ENCODE data around the gene VSIR.

VSIR gene

DNA sequence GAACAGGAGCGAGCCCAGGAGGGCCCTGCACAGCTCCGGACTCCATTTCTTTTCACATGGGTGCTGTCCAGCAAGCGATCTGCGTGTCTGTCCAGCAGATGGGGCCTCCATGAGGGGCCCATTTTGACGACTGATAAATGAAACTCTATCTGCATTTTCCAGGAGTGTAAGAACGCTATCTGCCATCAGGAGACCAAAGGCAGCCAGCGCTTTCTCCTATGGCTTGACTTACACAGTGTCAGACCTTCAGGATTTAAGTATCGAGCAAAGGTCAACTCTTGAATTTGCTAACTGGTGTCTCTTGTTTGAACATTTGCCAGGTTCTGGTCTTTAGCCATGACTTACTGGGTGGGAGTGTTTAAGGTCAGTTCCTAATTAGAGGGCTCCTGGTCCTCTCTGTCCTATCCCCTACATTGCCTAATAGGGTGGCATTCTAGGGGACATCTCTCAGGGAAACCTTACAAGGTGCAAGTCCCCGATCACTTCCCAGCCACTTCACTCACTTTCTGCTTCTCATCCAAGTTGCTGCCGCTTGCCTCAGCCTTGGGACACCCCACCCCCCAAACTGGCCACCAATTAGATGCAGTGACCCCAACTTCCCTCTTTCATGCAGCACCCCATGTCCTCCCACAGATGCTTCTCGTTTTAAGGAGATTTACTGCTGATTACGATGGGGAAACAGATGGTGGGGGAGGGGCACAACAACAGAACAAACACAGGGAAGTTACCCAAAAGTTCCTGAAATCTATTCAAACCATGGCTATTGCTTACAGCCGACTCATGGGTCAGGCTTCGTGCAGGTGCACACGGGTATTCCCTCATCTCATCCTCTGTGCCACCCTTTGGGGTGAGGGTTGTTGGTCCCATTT lies 20.0 kb downstream of the VSIR start:
- Histone ChIP-seq H3K9me3 (ENCODE audit: control insufficient read depth, low read length) (no peaks in the 10 kb centered on the region), H3K36me3 (ENCODE audit: control insufficient read depth, insufficient read depth, low read length) (peaks cover 26% of the 10 kb centered on the region), H3K27me3 (ENCODE audit: control insufficient read depth, insufficient read depth, low read length) (no peaks in the 10 kb centered on the region), H3K9ac (ENCODE audit: low read length) (peak overlapping the region; percentile 20), H3K4me3 (ENCODE audit: low read length) (no peak overlapping the region), H3K4me1 (ENCODE audit: control insufficient read depth, insufficient read depth, low read length) (peaks cover 47% of the 10 kb centered on the region)

DNA sequence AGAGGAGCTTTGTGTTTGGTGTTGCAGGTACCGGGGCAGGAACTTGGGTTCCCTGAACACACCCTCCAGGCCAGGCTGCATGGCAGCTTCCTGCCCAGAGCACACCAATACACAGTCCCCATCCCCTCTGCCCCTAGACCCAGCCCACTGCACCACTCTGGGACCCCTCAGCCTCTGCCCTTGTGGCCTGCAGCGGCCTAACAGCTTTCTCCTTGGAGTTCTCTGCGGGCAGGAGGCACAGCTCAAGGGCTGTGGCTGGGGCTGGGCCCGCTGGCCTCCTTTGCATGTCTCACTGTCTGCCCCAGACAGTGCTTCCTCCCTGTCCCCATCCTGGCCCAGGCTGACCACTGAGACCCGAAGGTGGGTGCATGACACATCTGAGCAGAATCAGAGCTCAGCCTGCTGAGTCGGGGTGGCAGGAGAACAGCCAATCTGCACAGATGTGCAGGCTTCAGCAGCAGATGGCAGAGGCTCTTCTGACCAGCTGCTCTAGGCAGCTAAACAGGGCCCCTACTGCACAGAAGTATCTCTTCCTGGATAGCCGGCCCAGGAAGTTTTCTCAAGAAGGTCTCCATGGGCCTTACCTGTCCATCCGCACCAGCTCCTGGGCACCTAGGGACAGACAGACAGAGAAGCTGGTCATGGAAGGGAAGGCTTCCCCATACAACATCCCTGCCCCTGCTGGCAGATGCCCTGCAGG lies 20.8 kb downstream of the VSIR start:
- H3K9me3 ChIP-seq (ENCODE audit: control insufficient read depth, low read length): no peaks in the 10 kb centered on the region
- peaks cover 24% of the 10 kb centered on the region for H3K36me3 ChIP-seq (ENCODE audit: control insufficient read depth, insufficient read depth, low read length)
- H3K4me1 ChIP-seq (ENCODE audit: control insufficient read depth, insufficient read depth, low read length): peaks cover 50% of the 10 kb centered on the region
- no peak overlapping the region for H3K4me3 ChIP-seq (ENCODE audit: low read length)
- H3K9ac ChIP-seq (ENCODE audit: low read length): no peak overlapping the region
- no peaks in the 10 kb centered on the region for H3K27me3 ChIP-seq (ENCODE audit: control insufficient read depth, insufficient read depth, low read length)

- no peak overlapping the region for H3K9ac ChIP-seq (ENCODE audit: low read length)
- peaks cover 24% of the 10 kb centered on the region for H3K36me3 ChIP-seq (ENCODE audit: control insufficient read depth, insufficient read depth, low read length)
- H3K27me3 ChIP-seq (ENCODE audit: control insufficient read depth, insufficient read depth, low read length): no peaks in the 10 kb centered on the region
- no peak overlapping the region for H3K4me3 ChIP-seq (ENCODE audit: low read length)
- no peaks in the 10 kb centered on the region for H3K9me3 ChIP-seq (ENCODE audit: control insufficient read depth, low read length)
- H3K4me1 ChIP-seq (ENCODE audit: control insufficient read depth, insufficient read depth, low read length): peaks cover 52% of the 10 kb centered on the region
Observed at GRCh38 chr10:71751515-71752224, 21.6 kb downstream of the VSIR start.

DNA sequence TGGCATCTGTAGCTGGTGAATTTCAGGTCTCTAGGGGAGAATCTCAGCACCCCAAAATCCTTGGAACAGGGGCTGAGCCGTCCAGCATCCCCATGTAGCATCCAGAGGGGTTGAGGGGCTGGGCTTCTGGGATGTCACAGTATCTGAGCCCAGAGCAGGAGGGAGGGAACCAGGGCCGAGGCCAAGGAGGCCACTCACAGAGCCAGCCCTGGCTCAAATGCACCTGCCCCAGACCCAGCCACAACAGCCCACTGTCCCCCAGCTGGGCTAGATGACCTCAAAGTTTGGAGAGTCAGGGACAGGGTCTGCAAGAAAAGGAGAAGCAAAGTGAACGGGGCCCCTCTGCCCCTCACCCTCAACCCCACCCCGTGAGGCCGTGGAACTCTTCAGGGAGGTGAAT lies 22.3 kb downstream of the VSIR start:
- H3K4me1 ChIP-seq (ENCODE audit: control insufficient read depth, insufficient read depth, low read length): peaks cover 59% of the 10 kb centered on the region
- H3K9me3 ChIP-seq (ENCODE audit: control insufficient read depth, low read length): no peaks in the 10 kb centered on the region
- H3K4me3 ChIP-seq (ENCODE audit: low read length): no peak overlapping the region
- peaks cover 20% of the 10 kb centered on the region for H3K36me3 ChIP-seq (ENCODE audit: control insufficient read depth, insufficient read depth, low read length)
- no peak overlapping the region for H3K9ac ChIP-seq (ENCODE audit: low read length)
- H3K27me3 ChIP-seq (ENCODE audit: control insufficient read depth, insufficient read depth, low read length): no peaks in the 10 kb centered on the region

GRCh38 chr10:71750124-71750841 lies 23.0 kb downstream of the VSIR start:
- Histone ChIP-seq H3K36me3 (ENCODE audit: control insufficient read depth, insufficient read depth, low read length) (peaks cover 20% of the 10 kb centered on the region), H3K4me3 (ENCODE audit: low read length) (no peak overlapping the region), H3K27me3 (ENCODE audit: control insufficient read depth, insufficient read depth, low read length) (no peaks in the 10 kb centered on the region), H3K9ac (ENCODE audit: low read length) (no peak overlapping the region), H3K9me3 (ENCODE audit: control insufficient read depth, low read length) (no peaks in the 10 kb centered on the region), H3K4me1 (ENCODE audit: control insufficient read depth, insufficient read depth, low read length) (peaks cover 66% of the 10 kb centered on the region)

DNA sequence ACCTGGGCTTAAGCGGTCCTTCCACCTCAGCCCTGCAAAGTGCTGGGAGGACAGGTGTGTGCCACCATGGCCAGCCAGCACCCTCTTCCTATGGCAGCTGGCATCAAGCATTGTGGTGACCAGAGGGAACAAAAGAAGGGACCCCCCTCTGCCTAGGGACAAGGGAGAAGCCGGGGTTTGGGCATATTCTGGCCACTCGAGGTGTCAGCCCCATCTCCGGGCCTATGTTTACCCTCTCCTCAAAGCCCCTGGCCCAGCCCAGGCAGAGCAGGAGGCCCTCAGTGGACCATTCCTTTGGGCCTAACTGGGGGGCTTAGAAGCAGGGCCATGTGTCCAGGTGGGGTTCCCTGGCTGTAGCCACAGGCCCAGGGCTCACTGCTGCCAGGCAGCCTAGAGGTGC lies 23.9 kb downstream of the VSIR start:
- no peak overlapping the region for H3K4me3 ChIP-seq (ENCODE audit: low read length)
- H3K9me3 ChIP-seq (ENCODE audit: control insufficient read depth, low read length): no peaks in the 10 kb centered on the region
- peaks cover 20% of the 10 kb centered on the region for H3K36me3 ChIP-seq (ENCODE audit: control insufficient read depth, insufficient read depth, low read length)
- H3K27me3 ChIP-seq (ENCODE audit: control insufficient read depth, insufficient read depth, low read length): no peaks in the 10 kb centered on the region
- H3K9ac ChIP-seq (ENCODE audit: low read length): peak overlapping the region; percentile 23
- H3K4me1 ChIP-seq (ENCODE audit: control insufficient read depth, insufficient read depth, low read length): peaks cover 67% of the 10 kb centered on the region

- Histone ChIP-seq H3K9me3 (ENCODE audit: control insufficient read depth, low read length) (no peaks in the 10 kb centered on the region), H3K4me1 (ENCODE audit: control insufficient read depth, insufficient read depth, low read length) (peaks cover 60% of the 10 kb centered on the region), H3K9ac (ENCODE audit: low read length) (peak overlapping the region; percentile 60), H3K27me3 (ENCODE audit: control insufficient read depth, insufficient read depth, low read length) (no peaks in the 10 kb centered on the region), H3K4me3 (ENCODE audit: low read length) (no peak overlapping the region), H3K36me3 (ENCODE audit: control insufficient read depth, insufficient read depth, low read length) (peaks cover 15% of the 10 kb centered on the region)
Observed at GRCh38 chr10:71748671-71749191, 24.6 kb downstream of the VSIR start.

DNA sequence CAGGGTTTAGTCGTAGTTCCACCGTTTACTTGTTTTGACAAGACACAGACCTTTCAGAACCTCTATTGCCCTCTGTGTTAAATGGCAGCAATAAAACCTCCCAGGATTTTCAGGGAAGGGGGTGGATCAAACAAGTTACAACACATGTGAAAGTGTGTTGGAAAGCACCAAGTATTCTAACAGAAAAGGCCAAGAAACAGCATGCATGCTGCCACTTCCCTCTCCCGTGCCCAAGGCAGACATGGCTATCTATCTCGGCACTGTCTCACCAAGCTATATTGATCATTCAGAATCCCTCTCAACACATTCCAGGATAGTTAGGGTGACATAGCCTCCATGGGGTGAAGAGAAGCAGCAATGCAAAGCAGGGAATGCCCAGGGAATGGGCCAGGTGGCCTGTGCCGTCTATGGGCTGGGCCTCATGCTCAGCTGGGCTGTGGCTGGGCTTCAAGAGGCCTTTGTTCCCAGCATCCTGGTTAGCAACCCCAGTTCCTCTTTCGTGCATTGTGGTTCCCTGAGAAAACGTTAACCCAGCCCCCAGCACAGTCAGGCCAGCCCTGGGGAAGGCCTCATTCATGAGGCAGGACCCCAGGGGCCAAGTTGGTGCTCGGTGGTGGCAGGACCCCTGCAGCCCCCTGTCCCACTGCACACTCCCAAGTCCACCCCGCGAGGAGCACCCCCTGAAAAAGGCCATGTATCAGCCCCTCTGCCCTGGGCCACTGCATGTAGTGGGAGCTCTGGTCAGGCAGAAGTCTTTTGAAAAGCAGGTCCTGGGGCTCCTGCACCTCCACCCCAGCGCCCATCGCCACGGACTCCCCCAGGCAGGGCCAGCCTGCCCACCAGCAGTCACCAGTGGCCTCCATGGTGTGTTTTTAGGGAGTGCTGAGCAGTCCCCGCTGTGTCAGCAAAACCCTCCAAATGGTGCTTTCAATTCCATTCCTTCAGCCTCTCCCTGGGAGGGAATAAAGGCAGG lies 25.5 kb downstream of the VSIR start:
- H3K27me3 ChIP-seq (ENCODE audit: control insufficient read depth, insufficient read depth, low read length): no peaks in the 10 kb centered on the region
- H3K9me3 ChIP-seq (ENCODE audit: control insufficient read depth, low read length): no peaks in the 10 kb centered on the region
- H3K9ac ChIP-seq (ENCODE audit: low read length): peak overlapping the region; percentile 60
- peaks cover 12% of the 10 kb centered on the region for H3K36me3 ChIP-seq (ENCODE audit: control insufficient read depth, insufficient read depth, low read length)
- peaks cover 58% of the 10 kb centered on the region for H3K4me1 ChIP-seq (ENCODE audit: control insufficient read depth, insufficient read depth, low read length)
- no peak overlapping the region for H3K4me3 ChIP-seq (ENCODE audit: low read length)

DNA sequence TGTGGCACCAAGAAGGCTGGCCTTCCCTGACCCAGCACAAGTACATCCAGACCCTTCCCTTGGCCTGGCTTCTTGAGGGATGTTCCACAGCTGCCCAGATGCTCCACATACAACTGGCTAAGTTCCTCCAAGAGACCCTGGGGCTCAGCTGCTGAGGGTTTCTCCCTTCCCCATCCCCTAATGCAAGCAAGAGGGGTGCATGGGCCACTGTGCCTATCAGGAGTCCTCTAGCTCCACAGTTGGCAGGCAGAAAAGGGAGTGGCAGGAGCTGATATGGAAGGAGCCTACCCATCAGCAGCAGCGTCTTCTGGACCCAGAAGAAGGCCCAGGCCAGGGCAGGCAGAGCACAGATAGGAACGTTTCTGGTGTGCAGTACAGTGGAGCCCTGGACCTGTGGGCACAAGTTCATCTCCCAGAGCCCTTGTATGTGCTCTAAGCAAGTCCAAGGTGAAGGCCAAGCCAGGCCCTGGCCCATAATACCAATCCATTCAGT lies 26.2 kb downstream of the VSIR start:
- no peaks in the 10 kb centered on the region for H3K9me3 ChIP-seq (ENCODE audit: control insufficient read depth, low read length)
- H3K4me1 ChIP-seq (ENCODE audit: control insufficient read depth, insufficient read depth, low read length): peaks cover 50% of the 10 kb centered on the region
- H3K27me3 ChIP-seq (ENCODE audit: control insufficient read depth, insufficient read depth, low read length): no peaks in the 10 kb centered on the region
- H3K9ac ChIP-seq (ENCODE audit: low read length): peak overlapping the region; percentile 31
- no peak overlapping the region for H3K4me3 ChIP-seq (ENCODE audit: low read length)
- peaks cover 10% of the 10 kb centered on the region for H3K36me3 ChIP-seq (ENCODE audit: control insufficient read depth, insufficient read depth, low read length)

- no peak overlapping the region for H3K4me3 ChIP-seq (ENCODE audit: low read length)
- peaks cover 49% of the 10 kb centered on the region for H3K4me1 ChIP-seq (ENCODE audit: control insufficient read depth, insufficient read depth, low read length)
- H3K9ac ChIP-seq (ENCODE audit: low read length): peak overlapping the region; percentile 31
- H3K9me3 ChIP-seq (ENCODE audit: control insufficient read depth, low read length): no peaks in the 10 kb centered on the region
- H3K36me3 ChIP-seq (ENCODE audit: control insufficient read depth, insufficient read depth, low read length): peaks cover 4% of the 10 kb centered on the region
- no peaks in the 10 kb centered on the region for H3K27me3 ChIP-seq (ENCODE audit: control insufficient read depth, insufficient read depth, low read length)
Observed at GRCh38 chr10:71746344-71747037, 26.8 kb downstream of the VSIR start.
